ENCODE results near the gene PIK3R2. TPM values are rescaled to one million over a fixed set of nuclear protein-coding genes. Genes with fewer than 3 reads are reported as not detected.

The PIK3R2 gene
- total and polyA plus RNA-seq, 2 of the 4 experiments (the other 2 are of a cell fraction), result 12.2 to 25.1 TPM

- H3K4me3 ChIP-seq (ENCODE audit: insufficient read depth, low read depth, low read length), result no peak overlapping the region
- H3K9me3 ChIP-seq (ENCODE audit: control insufficient read depth, insufficient read depth, low read length), result no peaks in the 10 kb centered on the region
- H3K27ac ChIP-seq (ENCODE audit: insufficient read depth, low read length), result no peak overlapping the region
- H3K18ac ChIP-seq (ENCODE audit: low read depth, low read length), result no peak overlapping the region
- TF ChIP-seq RFX5 (IDR thresholded peaks at IDR 0.05; ENCODE audit: low read depth, low read length), result no peak
- TF ChIP-seq MXI1 (IDR thresholded peaks at IDR 0.05; ENCODE audit: borderline replicate concordance, low read depth, low read length), result no peak
- TF ChIP-seq RAD21 (IDR thresholded peaks at IDR 0.05; ENCODE audit: low read length), result no peak
- no peak for TF ChIP-seq BHLHE40 (IDR thresholded peaks at IDR 0.05; ENCODE audit: low read depth, low read length)
- TF ChIP-seq MAFK (IDR thresholded peaks at IDR 0.05; ENCODE audit: low read depth, low read length), result no peak
- no peak for TF ChIP-seq ELK1 (IDR thresholded peaks at IDR 0.05; ENCODE audit: borderline replicate concordance, low read depth, low read length)
- no peak for TF ChIP-seq MAZ (IDR thresholded peaks at IDR 0.05; ENCODE audit: borderline replicate concordance, low read depth, low read length)
- no peak for TF ChIP-seq NFE2L2 (IDR thresholded peaks at IDR 0.05; ENCODE audit: low read depth, low read length)
- TF ChIP-seq FOS (IDR thresholded peaks at IDR 0.05; ENCODE audit: low read depth, low read length), result no peak
- TF ChIP-seq USF2 (IDR thresholded peaks at IDR 0.05; ENCODE audit: low read depth, low read length), result no peak
- no peak overlapping the region for H2AK5ac ChIP-seq (ENCODE audit: low read depth, low read length)
- H3K36me3 ChIP-seq (ENCODE audit: control insufficient read depth, insufficient read depth, low read length), result peaks cover 41% of the 10 kb centered on the region
- H3K14ac ChIP-seq (replicated peaks; ENCODE audit: low read depth, low read length), result no peak overlapping the region
- H2BK120ac ChIP-seq (ENCODE audit: low read depth, low read length), result no peak overlapping the region
- DNase-seq (no peak), ATAC-seq (ENCODE audit: low read depth) (no peak)
- no peak overlapping the region for H2BK15ac ChIP-seq (ENCODE audit: low read depth, low read length)
- no peak overlapping the region for H3K56ac ChIP-seq (ENCODE audit: extremely low read depth, insufficient read depth, low read length)
- no peak overlapping the region for H2AFZ ChIP-seq (replicated peaks; ENCODE audit: low read length, poor library complexity)
- H4K8ac ChIP-seq (ENCODE audit: low read depth in 2 of 2, low read length in 2 of 2), result no peak overlapping the region
- no peaks in the 10 kb centered on the region for H3K4me1 ChIP-seq (ENCODE audit: control insufficient read depth, insufficient read depth, low read length)
- no TSS peak for BruUV-seq (replicated peaks)
- 88% methylated on average over 4 of the region's 18 CpGs; no CpG with 5 or more reads in 1 of the 2 experiments for WGBS, 2 experiments (ENCODE audit: extremely low coverage in 2 of 2, insufficient read length in 1 of 2)
- H4K91ac ChIP-seq (ENCODE audit: insufficient read depth, low read depth, low read length), result no peak overlapping the region
- no peak overlapping the region for H3K23ac ChIP-seq (ENCODE audit: low read depth, low read length)
- H2BK5ac ChIP-seq (ENCODE audit: low read depth, low read length, poor library complexity, severe bottlenecking), result no peak overlapping the region
- no peak overlapping the region for H3K9ac ChIP-seq (ENCODE audit: low read depth, low read length)
- no peak overlapping the region for H3K4ac ChIP-seq (ENCODE audit: low read depth, low read length)
- H3K79me1 ChIP-seq (ENCODE audit: low read depth in 1 of 2, low read length in 2 of 2), result no peaks in the 10 kb centered on the region
- H3K4me2 ChIP-seq (ENCODE audit: low read depth, low read length), result no peak overlapping the region
- H4K20me1 ChIP-seq (ENCODE audit: insufficient read depth, low read length), result no peaks in the 10 kb centered on the region
- no peaks in the 10 kb centered on the region for H3K27me3 ChIP-seq (ENCODE audit: control insufficient read depth, insufficient read depth, low read length)
- CTCF ChIA-PET, result no interaction called here
- in situ Hi-C loops (cut with MboI; ENCODE audit: low sequenced_read_pairs), result no loop called here
- no peak overlapping the region for H2BK20ac ChIP-seq (ENCODE audit: low read depth, low read length)
- POLR2A ChIA-PET (ENCODE audit: unreplicated experiment), result no interaction called here
- dilution Hi-C loops (cut with HindIII; ENCODE audit: low sequenced_read_pairs, unreplicated experiment), result no loop called here
- no peaks in the 10 kb centered on the region; the same call in 1 of the 2 replicates for H3K9me1 ChIP-seq (ENCODE audit: insufficient read depth, low read length)
- H2AK9ac ChIP-seq (replicated peaks; ENCODE audit: low read depth, low read length, poor library complexity), result no peak overlapping the region
- intact Hi-C loops (cut with micrococcal nuclease), result no loop called here
- no peak overlapping the region for H4K5ac ChIP-seq (ENCODE audit: low read depth, low read length)
These were observed 17.0 kb upstream of the PIK3R2 start for GRCh38 chr19:18135712-18136584.
